Stimulated activated memory B cell treated with anti-CD40 and anti-IgM and Interleukin-4, amounts not matched to agents 10 μg/mL and 1 μg/mL and 100 μg/mL, for 72 hours (primary cell): Measurements from ENCODE around the gene SCGB1D4.

ENCODE experiments used
- ATAC-seq: fragments of 150-1000 bp; cut with Tn5 transposase; 2 replicates; pipeline ENCODE4 v1.10.0; 2021
- H3K27ac Mint-ChIP-seq: one replicate; pipeline ENCODE4 v1.8.0; 2022; ENCODE audit warnings: mild to moderate bottlenecking, mixed read lengths
- H3K27me3 Mint-ChIP-seq: one replicate; pipeline ENCODE4 v1.8.0; 2022; ENCODE audit warnings: mixed read lengths
- H3K36me3 Mint-ChIP-seq: one replicate; pipeline ENCODE4 v1.8.0; 2022; ENCODE audit warnings: mixed read lengths
- H3K4me1 Mint-ChIP-seq: one replicate; pipeline ENCODE4 v1.8.0; 2022; ENCODE audit warnings: mixed read lengths
- H3K4me3 Mint-ChIP-seq: one replicate; pipeline ENCODE4 v1.8.0; 2022; ENCODE audit warnings: mild to moderate bottlenecking, moderate library complexity, mixed read lengths
- H3K9me3 Mint-ChIP-seq: one replicate; pipeline ENCODE4 v1.8.0; 2022; ENCODE audit warnings: mixed read lengths

The SCGB1D4 gene

DNA sequence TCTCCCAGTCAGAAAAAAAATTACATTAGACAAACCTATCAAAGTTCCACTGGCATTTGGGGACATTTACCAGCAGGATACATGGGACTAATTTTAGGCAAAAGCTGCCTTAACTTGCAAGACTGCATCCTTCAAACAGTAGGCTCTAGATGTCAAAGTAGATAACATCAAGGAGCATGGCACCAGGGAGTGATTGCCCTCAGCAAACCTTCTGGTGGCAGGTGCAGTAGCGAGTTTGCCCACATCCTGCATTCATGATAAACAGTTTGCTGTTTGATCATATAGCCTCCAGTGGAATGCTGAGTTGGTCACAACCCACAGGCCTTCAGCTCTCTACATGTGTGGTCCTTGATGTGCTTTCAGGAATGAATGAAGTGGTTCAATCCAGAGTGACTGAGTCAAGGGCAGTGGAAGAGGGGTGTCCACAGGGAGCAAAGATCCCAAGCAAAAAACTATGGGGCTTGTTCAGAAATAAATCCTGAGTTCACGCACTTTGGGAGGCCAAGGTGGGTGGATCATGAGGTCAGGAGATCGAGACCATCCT is 44.8 kb downstream of the SCGB1D4 start:
- H3K36me3 Mint-ChIP-seq, result peaks cover 8% of the 10 kb centered on the region
- no peak overlapping the region for H3K27ac Mint-ChIP-seq
- no peak overlapping the region for H3K4me3 Mint-ChIP-seq
- H3K27me3 Mint-ChIP-seq, result peaks cover 22% of the 10 kb centered on the region
- ATAC-seq, result no peak
- peaks cover 26% of the 10 kb centered on the region for H3K9me3 Mint-ChIP-seq
- no peaks in the 10 kb centered on the region for H3K4me1 Mint-ChIP-seq

DNA sequence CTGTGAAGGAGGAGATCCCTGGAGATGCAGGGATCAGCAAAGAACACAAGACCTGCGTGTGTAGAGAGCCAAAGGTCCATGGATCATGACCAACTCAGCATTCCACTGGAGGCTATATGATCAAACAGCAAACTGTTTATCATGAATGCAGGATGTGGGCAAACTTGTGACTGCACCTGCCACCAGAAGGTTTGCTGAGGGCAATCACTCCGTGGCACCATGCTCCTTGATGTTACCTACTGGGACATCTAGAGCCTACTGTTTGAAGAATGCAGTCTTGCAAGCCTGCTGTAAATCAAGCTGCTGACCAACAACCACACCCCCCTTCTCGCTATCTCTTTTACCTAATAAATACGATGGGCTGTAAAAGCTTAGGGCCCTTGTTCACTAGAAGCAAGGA is 47.2 kb downstream of the SCGB1D4 start:
- H3K36me3 Mint-ChIP-seq, result peaks cover 8% of the 10 kb centered on the region
- peaks cover 26% of the 10 kb centered on the region for H3K9me3 Mint-ChIP-seq
- peaks cover 33% of the 10 kb centered on the region for H3K27me3 Mint-ChIP-seq
- H3K27ac Mint-ChIP-seq, result no peak overlapping the region
- H3K4me1 Mint-ChIP-seq, result no peaks in the 10 kb centered on the region
- no peak overlapping the region for H3K4me3 Mint-ChIP-seq
- ATAC-seq, result no peak
